PC-3 (cell line): ENCODE results near the gene DPYSL4. TPM values are rescaled to one million over a fixed set of nuclear protein-coding genes. Genes with fewer than 3 reads are reported as not detected.
A peak's percentile ranks its signal among the peaks of the same experiment; 100 is the strongest.

Source experiments
- ATAC-seq: fragments of 200-7000 bp; cut with Tn5 transposase; 2 replicates; pipeline ENCODE4 v1.9.1; 2020; ENCODE audit warnings: mild to moderate bottlenecking, moderate library complexity
- BruUV-seq: library from RNA; stranded (reverse); fragments of 400-500 nt; replicated peaks from 2 replicates; lab custom pipeline; 2021; lab: Mats Ljungman, UMichigan
- CTCF ChIA-PET: fragments of 300-600 bp; sonication (Branson Sonifier 250); formaldehyde crosslinking; loops from one replicate; lab custom pipeline; 2022; ENCODE audit warnings: antibody characterized with exemption; lab: Charles Lee
- POLR2A ChIA-PET: fragments of 300-600 bp; sonication (Branson Sonifier 250); formaldehyde crosslinking; loops from one replicate; lab custom pipeline; 2022; ENCODE audit warnings: antibody characterized with exemption; ENCODE audit not compliant: unreplicated experiment; lab: Charles Lee
- DNase-seq: peaks from one replicate; pipeline ENCODE4 v3.0.0-alpha.2; 2015
- H2AFZ ChIP-seq: fragments of 300-600 bp; sonication (generic); 2 replicates; pipeline ENCODE4 v1.6.0; 2016; ENCODE audit warnings: antibody characterized with exemption, low read length
- H3F3A ChIP-seq: fragments of 300-600 bp; sonication (generic); one replicate; pipeline ENCODE4 v1.6.0; 2017; ENCODE audit warnings: antibody characterized with exemption, low read length, control low read depth, mild to moderate bottlenecking; ENCODE audit not compliant: unreplicated experiment
- H3K27ac ChIP-seq: fragments of 300-600 bp; sonication (generic); 2 replicates; pipeline ENCODE4 v1.5.1; 2016; ENCODE audit warnings: mild to moderate bottlenecking, low read length
- H3K27me3 ChIP-seq: fragments of 300-600 bp; sonication (generic); 2 replicates; pipeline ENCODE4 v1.6.1; 2016; ENCODE audit warnings: low read length, mixed read lengths
- H3K36me3 ChIP-seq: fragments of 300-600 bp; sonication (generic); 2 replicates; pipeline ENCODE4 v1.6.1; 2016; ENCODE audit warnings: low read depth, mixed run types, low read length, mixed read lengths
- H3K4me1 ChIP-seq: fragments of 300-600 bp; sonication (generic); 2 replicates; pipeline ENCODE4 v1.5.1; 2016; ENCODE audit warnings: low read length; ENCODE audit not compliant: insufficient read depth
- H3K4me2 ChIP-seq: fragments of 300-600 bp; sonication (generic); 2 replicates; pipeline ENCODE4 v1.6.0; 2016; ENCODE audit warnings: low read length
- H3K4me3 ChIP-seq: fragments of 300-600 bp; sonication (generic); 2 replicates; pipeline ENCODE4 v1.5.1; 2016; ENCODE audit warnings: mild to moderate bottlenecking, low read length, mixed read lengths
- H3K79me2 ChIP-seq: fragments of 300-600 bp; sonication (generic); 2 replicates; pipeline ENCODE4 v1.6.1; 2017; ENCODE audit warnings: low read length, mixed read lengths
- H3K9ac ChIP-seq: fragments of 300-600 bp; sonication (generic); 2 replicates; pipeline ENCODE4 v1.6.0; 2016; ENCODE audit warnings: mild to moderate bottlenecking, low read length
- H3K9me2 ChIP-seq: fragments of 300-600 bp; sonication (generic); replicated peaks from 2 replicates; pipeline ENCODE4 v1.6.1; 2016; ENCODE audit warnings: mixed run types, low read length, mixed read lengths
- H3K9me3 ChIP-seq: fragments of 300-600 bp; sonication (generic); 2 replicates; pipeline ENCODE4 v1.6.1; 2016; ENCODE audit warnings: low read length, mixed read lengths
- H4K20me1 ChIP-seq: fragments of 300-600 bp; sonication (generic); 2 replicates; pipeline ENCODE4 v1.6.1; 2016; ENCODE audit warnings: low read length, mixed read lengths
- CTCF ChIP-seq: fragments of 300-600 bp; sonication (generic); conservative IDR thresholded peaks from 2 replicates; pipeline ENCODE4 v1.5.1; 2017; ENCODE audit warnings: antibody characterized with exemption, low read depth, mild to moderate bottlenecking, low read length
- EZH2 ChIP-seq: fragments of 300-600 bp; sonication (generic); IDR thresholded peaks from one replicate; pipeline ENCODE4 v1.6.1; 2017; ENCODE audit warnings: antibody characterized with exemption, mild to moderate bottlenecking, low read length; ENCODE audit not compliant: unreplicated experiment
- EZH2phosphoT487 ChIP-seq: fragments of 300-600 bp; sonication (generic); IDR thresholded peaks from 2 replicates; pipeline ENCODE4 v1.6.1; 2018; ENCODE audit warnings: mild to moderate bottlenecking, antibody characterized with exemption, low read length, borderline replicate concordance
- intact Hi-C: fragments of 100-400 bp; cut with micrococcal nuclease; formaldehyde crosslinking; loops from 2 replicates; pipeline ENCODE4 v1.9.0; 2023
- total RNA-seq: library from RNA; depleted of rRNA; stranded (reverse); fragments of >200 nt; gene quantifications from 2 replicates; pipeline ENCODE4 v1.2.3, GENCODE V29; 2014

The DPYSL4 gene
- total RNA-seq, 1 experiment from 2014 or later: 10.2 TPM

GRCh38 chr10:132175907-132176581 lies 10.7 kb upstream of the DPYSL4 start:
- TF ChIP-seq EZH2phosphoT487: no peak

GRCh38 chr10:132176623-132177500 lies 9.9 kb upstream of the DPYSL4 start:
- Histone ChIP-seq H3K4me2 (peak overlapping the region; percentile 62), H3K4me1 (peaks cover 21% of the 10 kb centered on the region), H3K9me2 (no peaks in the 10 kb centered on the region), H2AFZ (no peak overlapping the region), H3K79me2 (no peaks in the 10 kb centered on the region), H3F3A (no peaks in the 10 kb centered on the region), H4K20me1 (no peaks in the 10 kb centered on the region), H3K9ac (no peak overlapping the region), H3K9me3 (no peaks in the 10 kb centered on the region), H3K27ac (no peak overlapping the region), H3K27me3 (no peaks in the 10 kb centered on the region), H3K4me3 (peak overlapping the region; percentile 21; the same call in 1 of the 2 replicates), H3K36me3 (no peaks in the 10 kb centered on the region)
- intact Hi-C loops: no loop called here
- BruUV-seq: no TSS peak
- ChIA-PET CTCF (no interaction called here), POLR2A (no interaction called here)
- ATAC-seq: no peak
- no peak for TF ChIP-seq EZH2phosphoT487
- TF ChIP-seq EZH2: no peak
- TF ChIP-seq CTCF: no peak
- no peak for DNase-seq

More at GRCh38 chr10:132175907-132176581, 10.7 kb upstream of the DPYSL4 start:
- Histone ChIP-seq H2AFZ (no peak overlapping the region), H3K9ac (no peak overlapping the region), H3F3A (no peaks in the 10 kb centered on the region), H4K20me1 (no peaks in the 10 kb centered on the region), H3K9me3 (no peaks in the 10 kb centered on the region), H3K79me2 (no peaks in the 10 kb centered on the region), H3K27me3 (no peaks in the 10 kb centered on the region), H3K4me1 (peaks cover 21% of the 10 kb centered on the region), H3K36me3 (no peaks in the 10 kb centered on the region), H3K9me2 (no peaks in the 10 kb centered on the region), H3K4me2 (peak overlapping the region; percentile 62), H3K27ac (no peak overlapping the region), H3K4me3 (peak overlapping the region; percentile 21; the same call in 1 of the 2 replicates)
- ATAC-seq (peak; percentile 48), DNase-seq (peak; percentile 53)
- intact Hi-C loops: no loop called here
- BruUV-seq: no TSS peak
- POLR2A ChIA-PET: no interaction called here
- CTCF ChIA-PET: no interaction called here

- Histone ChIP-seq H4K20me1 (no peaks in the 10 kb centered on the region), H3K27me3 (no peaks in the 10 kb centered on the region), H3F3A (no peaks in the 10 kb centered on the region), H3K27ac (no peak overlapping the region), H2AFZ (no peak overlapping the region), H3K9ac (no peak overlapping the region), H3K9me2 (no peaks in the 10 kb centered on the region), H3K4me3 (no peak overlapping the region), H3K36me3 (no peaks in the 10 kb centered on the region), H3K4me2 (no peak overlapping the region), H3K79me2 (no peaks in the 10 kb centered on the region), H3K9me3 (no peaks in the 10 kb centered on the region), H3K4me1 (peaks cover 21% of the 10 kb centered on the region)
- TF ChIP-seq EZH2: no peak
- TF ChIP-seq CTCF: no peak
- intact Hi-C loops: no loop called here
- ATAC-seq (no peak), DNase-seq (no peak)
- CTCF ChIA-PET: no interaction called here
- no TSS peak for BruUV-seq
- POLR2A ChIA-PET: no interaction called here
Measured at GRCh38 chr10:132178046-132178445, 8.7 kb upstream of the DPYSL4 start.
